Smooth muscle cell (in vitro differentiated cells): ENCODE data around the gene ZNF648. TPM values are rescaled to one million over a fixed set of nuclear protein-coding genes. Genes with fewer than 3 reads are reported as not detected.

Experiments used
- DNase-seq: peaks from one replicate; lab custom pipeline; 2025; ENCODE audit not compliant: unreplicated experiment; lab: John Stamatoyannopoulos, UW
- H2AFZ ChIP-seq: fragments of 200-600 bp; sonication (generic); 2 replicates; pipeline ENCODE4 v1.6.0; 2016; ENCODE audit warnings: antibody characterized with exemption, low read depth, mild to moderate bottlenecking
- H3F3A ChIP-seq: fragments of 200-600 bp; sonication (generic); 2 replicates; pipeline ENCODE4 v1.6.0; 2017; ENCODE audit warnings: antibody characterized with exemption, low read depth
- H3K27ac ChIP-seq: fragments of 200-600 bp; sonication (generic); 2 replicates; pipeline ENCODE4 v1.5.1; 2016; ENCODE audit warnings: low read depth, mild to moderate bottlenecking
- H3K27me3 ChIP-seq: fragments of 200-600 bp; sonication (generic); 2 replicates; pipeline ENCODE4 v1.6.1; 2016; ENCODE audit warnings: low read depth, mild to moderate bottlenecking
- H3K36me3 ChIP-seq: fragments of 200-600 bp; sonication (generic); 2 replicates; pipeline ENCODE4 v1.5.1; 2016; ENCODE audit warnings: low read depth
- H3K4me1 ChIP-seq: fragments of 200-600 bp; sonication (generic); 2 replicates; pipeline ENCODE4 v1.5.1; 2016; ENCODE audit warnings: low read depth
- H3K4me2 ChIP-seq: fragments of 200-600 bp; sonication (generic); 2 replicates; pipeline ENCODE4 v1.6.0; 2016; ENCODE audit warnings: mild to moderate bottlenecking
- H3K4me3 ChIP-seq: fragments of 200-600 bp; sonication (generic); 2 replicates; pipeline ENCODE4 v1.5.1; 2016; ENCODE audit warnings: mild to moderate bottlenecking
- H3K79me2 ChIP-seq: fragments of 200-600 bp; sonication (generic); 2 replicates; pipeline ENCODE4 v1.6.0; 2016; ENCODE audit warnings: low read depth, mild to moderate bottlenecking
- H3K9ac ChIP-seq: fragments of 200-600 bp; sonication (generic); 2 replicates; pipeline ENCODE4 v1.6.0; 2016; ENCODE audit warnings: low read depth
- H3K9me3 ChIP-seq: fragments of 200-600 bp; sonication (generic); replicated peaks from 2 replicates; pipeline ENCODE4 v1.5.1; 2016; ENCODE audit warnings: low read depth
- H4K20me1 ChIP-seq: fragments of 200-600 bp; sonication (generic); 2 replicates; pipeline ENCODE4 v1.6.0; 2016; ENCODE audit warnings: low read depth
- WGBS: methylation state at CpG from one replicate; pipeline ENCODE4 v1.1.7; 2016; ENCODE audit warnings: low lambda C conversion rate; 5-methylcytosine and 5-hydroxymethylcytosine counted together
- polyA plus RNA-seq: library from polyadenylated mRNA; unstranded; fragments of >200 nt; fragmentation: Nextera tagmentation; extraction: Ambion mirVana; gene quantifications from 2 replicates; pipeline ENCODE4 v1.2.1, GENCODE V29; 2016
- total RNA-seq: library from RNA; depleted of rRNA; stranded (reverse); fragments of >200 nt; gene quantifications from 2 replicates; pipeline ENCODE4 v1.2.3, GENCODE V29; 2014
- TF ChIP-seq, protein P1 (sequence below): fragments of 200-600 bp; sonication (generic); IDR thresholded peaks from 2 replicates; pipeline ENCODE4 v1.5.1; 2017; ENCODE audit warnings: borderline replicate concordance, mild to moderate bottlenecking, antibody characterized with exemption; ENCODE audit not compliant: insufficient read depth, poor library complexity, severe bottlenecking

Gene ZNF648
- total and polyA plus RNA-seq, 2 experiments from 2014 or later, result not detected

DNA sequence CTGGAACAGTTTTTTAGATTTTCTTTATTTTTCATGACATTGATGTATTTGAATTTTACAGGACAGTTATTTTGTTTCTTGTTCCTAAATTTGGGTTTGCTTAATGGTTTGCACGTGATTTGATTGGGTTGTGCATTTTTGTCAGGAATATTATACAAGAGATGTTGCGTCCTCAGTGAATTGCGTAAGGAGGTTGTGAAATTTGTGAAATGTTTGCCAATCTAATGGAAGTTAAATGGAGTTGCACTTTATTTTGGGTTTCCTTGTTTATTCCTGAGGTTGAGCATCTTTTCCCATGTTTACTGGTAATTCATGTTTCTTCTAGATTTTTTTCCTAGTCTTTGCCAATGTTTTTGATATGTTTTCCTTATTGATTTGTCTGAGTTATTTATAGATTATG lies 19.9 kb downstream of the ZNF648 start:
- no peaks in the 10 kb centered on the region for H3K79me2 ChIP-seq
- TF ChIP-seq, protein P1, sequence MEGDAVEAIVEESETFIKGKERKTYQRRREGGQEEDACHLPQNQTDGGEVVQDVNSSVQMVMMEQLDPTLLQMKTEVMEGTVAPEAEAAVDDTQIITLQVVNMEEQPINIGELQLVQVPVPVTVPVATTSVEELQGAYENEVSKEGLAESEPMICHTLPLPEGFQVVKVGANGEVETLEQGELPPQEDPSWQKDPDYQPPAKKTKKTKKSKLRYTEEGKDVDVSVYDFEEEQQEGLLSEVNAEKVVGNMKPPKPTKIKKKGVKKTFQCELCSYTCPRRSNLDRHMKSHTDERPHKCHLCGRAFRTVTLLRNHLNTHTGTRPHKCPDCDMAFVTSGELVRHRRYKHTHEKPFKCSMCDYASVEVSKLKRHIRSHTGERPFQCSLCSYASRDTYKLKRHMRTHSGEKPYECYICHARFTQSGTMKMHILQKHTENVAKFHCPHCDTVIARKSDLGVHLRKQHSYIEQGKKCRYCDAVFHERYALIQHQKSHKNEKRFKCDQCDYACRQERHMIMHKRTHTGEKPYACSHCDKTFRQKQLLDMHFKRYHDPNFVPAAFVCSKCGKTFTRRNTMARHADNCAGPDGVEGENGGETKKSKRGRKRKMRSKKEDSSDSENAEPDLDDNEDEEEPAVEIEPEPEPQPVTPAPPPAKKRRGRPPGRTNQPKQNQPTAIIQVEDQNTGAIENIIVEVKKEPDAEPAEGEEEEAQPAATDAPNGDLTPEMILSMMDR, result no peak
- 83% methylated on average over 3 of the region's 3 CpGs for WGBS
- H3K27ac ChIP-seq, result no peak overlapping the region
- no peaks in the 10 kb centered on the region for H4K20me1 ChIP-seq
- H3K27me3 ChIP-seq, result no peaks in the 10 kb centered on the region
- DNase-seq, result no peak
- H3K4me2 ChIP-seq, result no peak overlapping the region
- no peaks in the 10 kb centered on the region for H3K4me1 ChIP-seq
- no peak overlapping the region for H3K9ac ChIP-seq
- no peak overlapping the region for H2AFZ ChIP-seq
- H3K36me3 ChIP-seq, result no peaks in the 10 kb centered on the region
- no peaks in the 10 kb centered on the region for H3F3A ChIP-seq
- H3K9me3 ChIP-seq, result no peaks in the 10 kb centered on the region
- H3K4me3 ChIP-seq, result no peak overlapping the region

DNA sequence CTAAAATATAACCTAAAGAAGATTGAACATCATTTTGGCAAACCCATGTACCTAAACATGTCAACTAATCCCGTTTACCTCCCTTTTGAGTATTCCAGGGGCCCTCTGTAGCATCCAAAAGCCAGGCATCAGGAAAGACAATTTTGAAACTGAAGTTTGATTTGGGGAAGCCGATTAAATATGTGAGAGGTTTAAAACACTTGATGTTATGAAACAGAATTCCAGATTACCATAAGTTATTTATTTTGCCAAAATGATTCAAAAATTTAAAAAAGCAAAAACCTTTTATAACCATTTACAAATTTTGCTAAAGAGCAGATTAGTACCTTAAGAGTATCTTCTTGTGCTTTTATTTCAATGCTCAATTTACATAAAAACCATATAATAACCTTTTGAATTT lies 23.3 kb downstream of the ZNF648 start:
- no peak overlapping the region for H3K4me3 ChIP-seq
- H3K4me2 ChIP-seq, result no peak overlapping the region
- DNase-seq, result no peak
- 61% methylated on average over 2 of the region's 2 CpGs for WGBS
- no peaks in the 10 kb centered on the region for H3K27me3 ChIP-seq
- no peak overlapping the region for H3K27ac ChIP-seq
- H3K4me1 ChIP-seq, result no peaks in the 10 kb centered on the region
- no peak overlapping the region for H3K9ac ChIP-seq
- TF ChIP-seq, protein P1, result no peak
- H3K79me2 ChIP-seq, result no peaks in the 10 kb centered on the region
- H3F3A ChIP-seq, result no peaks in the 10 kb centered on the region
- H3K9me3 ChIP-seq, result no peaks in the 10 kb centered on the region
- H3K36me3 ChIP-seq, result no peaks in the 10 kb centered on the region
- no peak overlapping the region for H2AFZ ChIP-seq
- no peaks in the 10 kb centered on the region for H4K20me1 ChIP-seq

DNA sequence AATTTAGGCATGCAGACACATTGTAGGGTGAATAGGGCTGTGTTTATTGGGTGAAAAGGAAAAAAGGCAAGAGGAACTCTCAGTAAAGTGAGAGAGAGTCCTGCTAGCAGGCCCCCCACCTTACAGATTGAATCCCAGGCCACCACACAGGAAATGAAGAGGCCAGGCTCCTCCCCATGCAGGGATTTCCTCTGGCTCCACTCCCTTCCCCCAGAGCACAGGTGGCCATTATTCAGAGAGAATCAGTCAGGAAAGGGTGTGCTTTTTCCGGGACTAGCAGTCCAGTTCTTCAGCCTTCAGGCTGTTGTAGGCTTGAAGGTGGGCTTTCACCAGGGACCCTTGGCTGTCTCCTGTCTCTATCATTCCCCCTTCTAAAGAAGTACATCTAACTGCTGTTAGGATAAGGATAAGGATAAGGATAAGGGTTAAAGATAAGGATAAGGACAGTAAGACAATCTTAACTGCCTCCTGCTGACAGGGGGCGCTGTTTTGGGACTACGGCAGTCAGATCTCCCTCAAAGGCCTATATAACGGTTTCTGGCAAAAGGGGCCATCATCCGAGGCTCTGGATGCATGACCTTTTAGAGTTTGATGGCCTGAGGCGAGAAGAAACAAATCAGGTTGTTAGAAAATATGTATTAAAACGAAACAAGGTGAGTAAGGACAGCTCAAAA lies 26.3 kb downstream of the ZNF648 start:
- Histone ChIP-seq H3K36me3 (no peaks in the 10 kb centered on the region), H3K4me2 (no peak overlapping the region), H3F3A (no peaks in the 10 kb centered on the region), H3K4me3 (no peak overlapping the region), H3K27ac (no peak overlapping the region), H2AFZ (no peak overlapping the region), H3K9ac (no peak overlapping the region), H3K27me3 (no peaks in the 10 kb centered on the region), H4K20me1 (no peaks in the 10 kb centered on the region), H3K9me3 (no peaks in the 10 kb centered on the region), H3K79me2 (no peaks in the 10 kb centered on the region), H3K4me1 (no peaks in the 10 kb centered on the region)
- no peak for DNase-seq
- TF ChIP-seq, protein P1, result no peak
- 79% methylated on average over 7 of the region's 7 CpGs for WGBS

DNA sequence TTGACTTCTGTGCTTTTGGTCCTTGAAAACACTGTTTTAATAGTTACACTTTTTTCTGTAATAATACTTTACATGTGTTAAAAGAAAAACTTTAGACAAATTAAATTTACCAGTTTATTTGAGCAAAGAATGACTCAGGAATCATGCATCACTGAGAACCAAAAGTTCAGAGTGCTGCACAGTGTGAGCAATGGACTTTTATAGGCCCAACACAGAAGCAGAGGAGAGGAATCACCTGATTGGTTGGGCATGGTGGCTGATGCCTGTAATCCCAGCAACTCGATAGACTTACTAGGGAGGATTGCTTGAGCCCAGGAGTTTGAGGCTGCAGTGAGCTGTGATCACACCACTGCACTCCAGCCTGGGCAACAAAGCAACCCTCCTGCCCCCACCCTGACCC lies 29.3 kb downstream of the ZNF648 start:
- Histone ChIP-seq H3K27me3 (no peaks in the 10 kb centered on the region), H3K4me2 (no peak overlapping the region), H3K4me1 (peaks cover 8% of the 10 kb centered on the region), H3K27ac (no peak overlapping the region), H3K9ac (no peak overlapping the region), H3K9me3 (no peaks in the 10 kb centered on the region), H3K4me3 (no peak overlapping the region), H3K36me3 (no peaks in the 10 kb centered on the region), H4K20me1 (no peaks in the 10 kb centered on the region), H2AFZ (no peak overlapping the region), H3K79me2 (no peaks in the 10 kb centered on the region), H3F3A (no peaks in the 10 kb centered on the region)
- TF ChIP-seq, protein P1, result no peak
- WGBS, result 50% methylated on average over 1 of the region's 1 CpG
- DNase-seq, result no peak
